Embryonic facial prominence (tissue), 1 donor: ENCODE results near the gene HMBS.
"Not testable (repeated sequence)": the region's sequence is repeated elsewhere in the genome, so short reads cannot be mapped to it uniquely, and the experiment has no call there.

Experiments used
- DNase-seq: peaks from one replicate; pipeline ENCODE4 v3.0.0-alpha.2; 2016; ENCODE audit errors: extremely low spot score

HMBS gene

GRCh38 chr11:119100994-119101758, 16.5 kb downstream of the HMBS start:
- no peak for DNase-seq

- DNase-seq: peak; percentile 94
Observed at GRCh38 chr11:119101759-119102423, 17.2 kb downstream of the HMBS start, which contains the start of gene DPAGT1. Gene DPAGT1 (minus strand): TSS chr11:119101853. CDS start chr11:119101655, 198 bp downstream.

- DNase-seq: not testable (repeated sequence)
Observed at GRCh38 chr11:119103161-119103664, 18.5 kb downstream of the HMBS start.

GRCh38 chr11:119103793-119104192, 19.1 kb downstream of the HMBS start:
- DNase-seq: no peak

- DNase-seq: peak; percentile 71
Observed at GRCh38 chr11:119106564-119107537, 22.2 kb downstream of the HMBS start, which contains the start of gene C2CD2L. Gene C2CD2L (plus strand): TSS chr11:119107344. CDS start chr11:119107742, 398 bp downstream.

GRCh38 chr11:119107538-119108145, 23.0 kb downstream of the HMBS start:
- DNase-seq: no peak

- DNase-seq: no peak
Observed at GRCh38 chr11:119108146-119108856, 23.6 kb downstream of the HMBS start.

- no peak for DNase-seq
Observed at GRCh38 chr11:119108857-119109221, 24.2 kb downstream of the HMBS start.

GRCh38 chr11:119109843-119110242, 25.2 kb downstream of the HMBS start:
- DNase-seq: no peak

- no peak for DNase-seq
Observed at GRCh38 chr11:119110439-119110838, 25.8 kb downstream of the HMBS start.

GRCh38 chr11:119111361-119111925, 26.8 kb downstream of the HMBS start:
- DNase-seq: no peak

- DNase-seq: no peak
Observed at GRCh38 chr11:119112314-119113020, 27.8 kb downstream of the HMBS start.

- no peak for DNase-seq
Observed at GRCh38 chr11:119113716-119114115, 29.0 kb downstream of the HMBS start.

- DNase-seq: no peak
Observed at GRCh38 chr11:119114351-119114750, 29.7 kb downstream of the HMBS start.

GRCh38 chr11:119115484-119116234, 31.0 kb downstream of the HMBS start:
- DNase-seq: no peak

GRCh38 chr11:119116235-119116594, 31.5 kb downstream of the HMBS start:
- no peak for DNase-seq

- no peak for DNase-seq
Observed at GRCh38 chr11:119116601-119117000, 31.9 kb downstream of the HMBS start.

- DNase-seq: no peak
Observed at GRCh38 chr11:119117004-119117706, 32.5 kb downstream of the HMBS start.
